ENCODE measurements around the gene SAP25.

DNA sequence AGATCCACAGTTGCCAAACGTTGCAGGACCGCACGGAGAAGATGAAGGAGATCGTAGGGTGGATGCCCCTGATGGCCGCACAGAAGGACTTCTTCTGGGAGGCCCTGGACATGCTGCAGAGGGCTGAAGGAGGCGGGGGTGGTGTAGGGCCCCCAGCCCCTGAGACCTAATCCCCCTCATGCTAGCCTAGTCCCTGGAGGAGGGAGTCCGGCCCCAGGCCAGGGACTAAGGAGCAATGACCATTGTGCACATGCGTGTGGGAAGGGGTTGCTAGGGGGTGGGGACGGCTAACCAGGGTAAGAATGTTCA, 27.0 kb upstream of the SAP25 start:
- no peak for TF ChIP-seq CTCF (IDR thresholded peaks at IDR 0.05)
- TF ChIP-seq POLR2A (IDR thresholded peaks at IDR 0.05), result no peak

Measured in body of pancreas (tissue), 4 donors.